Measurements from ENCODE around the gene NCOA7. TPM values are rescaled to one million over a fixed set of nuclear protein-coding genes. Genes with fewer than 3 reads are reported as not detected.
"Not testable (repeated sequence)": the region's sequence is repeated elsewhere in the genome, so short reads cannot be mapped to it uniquely, and the experiment has no call there.

The NCOA7 gene
- total RNA-seq, 1 donor: 41.7 TPM

- H3K4me3 ChIP-seq (ENCODE audit: low read depth, low read length): no peak overlapping the region
- no peak for TF ChIP-seq CTCF (IDR thresholded peaks at IDR 0.05; ENCODE audit: insufficient read depth, low read length)
- DNase-seq (ENCODE audit: low read depth): no peak
These were observed 158.3 kb downstream of the NCOA7 start for GRCh38 chr6:125949069-125949468.

DNA sequence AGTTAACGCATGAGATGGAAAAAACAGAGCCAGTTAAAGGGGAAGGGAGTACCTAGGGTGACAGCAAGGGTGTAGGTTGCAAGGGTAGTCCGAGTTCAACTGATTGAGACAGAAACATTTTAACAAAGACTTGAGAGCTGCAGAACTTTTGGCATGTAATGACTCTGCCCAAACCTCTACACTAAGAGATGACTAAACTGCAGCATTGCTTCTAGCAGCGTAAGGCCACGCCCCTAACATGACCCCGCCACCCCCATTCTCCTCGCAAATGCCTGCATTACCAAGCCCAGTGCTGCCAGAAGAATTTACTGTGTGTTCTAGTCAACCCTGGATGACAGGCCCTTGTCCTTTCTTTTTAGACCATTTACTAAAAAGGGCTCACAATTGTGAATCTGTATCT, 159.5 kb downstream of the NCOA7 start:
- no peak overlapping the region for H3K4me3 ChIP-seq (ENCODE audit: low read depth, low read length)

DNA sequence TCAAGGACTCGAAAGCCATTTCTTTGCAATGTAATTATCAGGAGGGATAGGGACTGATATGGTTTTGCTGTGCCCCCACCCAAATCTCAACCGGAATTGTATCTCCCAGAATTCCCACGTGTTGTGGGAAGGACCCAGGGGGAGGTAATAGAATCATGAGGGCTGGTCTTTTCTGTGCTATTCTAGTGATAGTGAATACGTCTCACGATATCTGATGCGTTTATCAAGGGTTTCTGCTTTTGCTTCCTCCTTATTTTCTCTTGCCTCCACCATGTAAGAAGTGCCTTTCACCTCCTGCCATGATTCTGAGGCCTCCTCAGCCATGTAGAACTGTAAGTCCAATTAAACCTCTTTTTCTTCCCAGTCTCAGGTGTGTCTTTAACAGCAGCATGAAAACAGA, 160.0 kb downstream of the NCOA7 start:
- not testable (repeated sequence) for DNase-seq (ENCODE audit: low read depth); H3K4me3 ChIP-seq (ENCODE audit: low read depth, low read length)

More for the DNA sequence above, 159.5 kb downstream of the NCOA7 start:
- no peak for TF ChIP-seq CTCF (IDR thresholded peaks at IDR 0.05; ENCODE audit: insufficient read depth, low read length)
- DNase-seq (ENCODE audit: low read depth): peak; percentile 79

DNA sequence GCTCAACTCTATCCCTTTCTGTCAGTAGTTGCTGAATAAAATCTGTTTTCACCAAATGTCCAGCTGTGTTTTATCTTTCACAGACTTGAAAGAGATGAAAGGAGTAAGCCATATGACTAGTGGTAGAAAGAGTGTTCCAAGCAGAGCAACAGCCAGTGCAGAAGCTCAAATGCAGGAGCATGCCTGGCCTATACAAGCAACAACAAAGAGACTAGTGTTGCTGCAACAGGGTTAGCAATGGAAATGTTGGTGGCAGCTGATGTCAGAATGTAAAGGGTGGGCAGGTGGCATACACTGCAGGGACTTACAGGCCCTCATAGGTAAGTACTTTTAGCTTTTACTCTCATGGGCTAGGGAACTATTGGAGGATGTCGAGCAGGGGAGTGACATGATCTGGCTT, 160.6 kb downstream of the NCOA7 start:
- no peak overlapping the region for H3K4me3 ChIP-seq (ENCODE audit: low read depth, low read length)
- no peak for TF ChIP-seq CTCF (IDR thresholded peaks at IDR 0.05; ENCODE audit: insufficient read depth, low read length)

DNA sequence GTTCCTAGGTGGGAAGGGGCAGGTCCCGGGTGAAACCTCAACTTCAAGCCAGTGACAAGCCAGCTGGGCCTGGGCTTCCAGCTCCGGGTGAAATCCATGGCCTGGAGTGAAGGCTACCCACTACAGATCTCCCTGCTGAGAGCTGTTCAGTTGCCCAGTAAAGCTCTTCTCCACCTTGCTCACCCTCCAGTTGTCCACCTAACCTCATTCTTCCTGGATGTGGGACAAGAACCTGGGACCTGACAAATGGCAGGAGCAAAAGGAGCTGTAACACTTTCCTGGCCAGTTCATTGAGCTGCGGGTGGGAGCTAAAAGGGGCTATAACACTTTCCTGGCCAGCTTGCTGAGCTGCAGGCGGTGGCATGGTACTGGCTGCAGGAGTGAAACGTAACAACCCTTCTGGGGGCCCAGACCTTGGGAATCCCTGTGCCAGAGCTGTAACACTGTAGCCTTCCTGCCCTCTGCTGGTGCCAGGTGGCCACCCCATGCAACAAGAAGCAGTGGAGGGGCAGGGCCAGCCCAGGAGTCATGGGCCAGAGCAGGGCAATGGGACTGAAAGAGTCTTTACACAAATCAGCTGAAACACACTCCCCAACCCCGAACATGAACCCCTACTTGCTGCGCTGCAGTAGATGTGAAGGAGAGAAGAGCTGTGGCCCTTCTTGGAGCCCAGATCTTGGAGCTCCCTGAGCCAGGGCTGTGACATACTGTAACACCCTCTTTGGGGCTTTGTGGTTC, 162.2 kb downstream of the NCOA7 start:
- peak; percentile 52 for DNase-seq (ENCODE audit: low read depth)
- H3K4me3 ChIP-seq (ENCODE audit: low read depth, low read length): no peak overlapping the region
- peak; percentile 49 for TF ChIP-seq CTCF (IDR thresholded peaks at IDR 0.05; ENCODE audit: insufficient read depth, low read length)

More for the DNA sequence above, 160.6 kb downstream of the NCOA7 start:
- no peak for DNase-seq (ENCODE audit: low read depth)

DNA sequence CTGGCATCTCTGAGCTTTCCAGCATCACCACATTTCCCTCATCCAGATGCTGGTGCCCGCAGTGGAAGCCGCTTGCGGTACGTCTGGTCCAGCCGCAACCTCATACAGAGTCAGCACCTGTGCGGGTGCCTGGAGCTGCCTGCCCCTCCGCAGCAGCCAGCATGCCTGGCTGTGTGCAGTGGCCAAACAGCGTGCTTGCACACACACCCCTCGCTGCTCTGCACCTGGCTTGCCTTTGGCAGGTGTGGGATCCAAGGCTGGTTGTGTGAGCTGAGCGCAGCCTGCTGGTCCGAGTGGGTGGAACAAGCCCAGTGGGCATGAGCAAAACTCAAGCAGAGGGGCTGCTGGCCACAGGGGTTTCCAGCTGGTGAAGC, 162.7 kb downstream of the NCOA7 start:
- H3K4me3 ChIP-seq (ENCODE audit: low read depth, low read length): no peak overlapping the region
- no peak for TF ChIP-seq CTCF (IDR thresholded peaks at IDR 0.05; ENCODE audit: insufficient read depth, low read length)
- DNase-seq (ENCODE audit: low read depth): no peak

DNA sequence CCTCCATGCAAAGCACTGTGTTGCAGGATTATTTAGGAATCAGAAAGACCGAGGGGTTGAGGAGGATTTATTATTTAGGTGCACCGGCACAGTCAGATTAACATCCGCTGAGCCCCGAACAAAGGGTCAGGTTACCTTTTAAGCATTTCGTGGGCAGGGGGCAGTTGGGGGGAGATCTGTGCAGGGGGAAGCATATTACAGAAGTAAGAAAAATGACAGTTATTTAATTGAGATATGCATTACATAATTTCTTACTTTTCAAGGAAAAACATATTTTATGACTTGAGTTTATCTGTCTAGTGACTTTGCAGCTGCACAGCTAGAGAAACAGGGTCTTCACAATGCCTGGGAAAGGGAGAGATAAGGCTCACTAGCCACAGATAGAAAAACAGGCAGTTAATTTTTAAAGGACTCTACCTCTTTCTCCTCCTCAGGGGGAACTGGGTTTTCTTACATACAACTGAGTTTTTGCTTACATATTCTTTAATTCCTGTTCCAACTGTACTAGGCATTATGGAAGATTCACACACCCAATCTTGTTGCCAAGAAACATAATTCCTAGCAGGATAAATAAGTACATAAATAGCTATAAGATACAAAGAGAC, 164.1 kb downstream of the NCOA7 start:
- no peak for DNase-seq (ENCODE audit: low read depth)
- no peak overlapping the region for H3K4me3 ChIP-seq (ENCODE audit: low read depth, low read length)
- no peak for TF ChIP-seq CTCF (IDR thresholded peaks at IDR 0.05; ENCODE audit: insufficient read depth, low read length)

All from fibroblast of the aortic adventitia (primary cell).